Measurements from ENCODE around the gene PRR14.

The PRR14 gene

GRCh38 chr16:30656974-30657865 lies 6.5 kb downstream of the PRR14 start (continued):
- TF ChIP-seq TSHZ1 (tag by site-specific recombination; IDR thresholded peaks at IDR 0.05; ENCODE audit: borderline replicate concordance) (0 out of 2 replicates have a peak, but pooled peaks have one; percentile 7), ZBTB20 (tag by site-specific recombination; IDR thresholded peaks at IDR 0.05) (peak; percentile 58; the same call in 1 of the 2 replicates), IKZF3 (tag by site-specific recombination; IDR thresholded peaks at IDR 0.05) (peak; percentile 70; the same call in 1 of the 2 replicates), PRDM10 (tag by site-specific recombination; IDR thresholded peaks at IDR 0.05) (peak; percentile 64), ZBTB11 (tag by site-specific recombination; conservative IDR thresholded peaks at IDR 0.05; ENCODE audit: low read depth) (0 out of 2 replicates have a peak, but pooled peaks have one; percentile 26), ZNF843 (tag by site-specific recombination; IDR thresholded peaks at IDR 0.05) (0 out of 2 replicates have a peak, but pooled peaks have one; percentile 3), ZNF335 (tag by site-specific recombination; conservative IDR thresholded peaks at IDR 0.05) (peak; percentile 68), REST (tag by site-specific recombination; IDR thresholded peaks at IDR 0.05) (peak; percentile 54; the same call in 1 of the 2 replicates), ZBTB49 (tag by site-specific recombination; IDR thresholded peaks at IDR 0.05; ENCODE audit: low read depth) (no peak)
